OCI-LY1 (cell line): Measurements from ENCODE around the gene PARP3.

ENCODE experiments used
- H2AFZ ChIP-seq: fragments of 200-600 bp; sonication (generic), shearing (Covaris generic); 2 replicates; pipeline ENCODE4 v1.6.0; 2014; ENCODE audit warnings: antibody characterized with exemption, mild to moderate bottlenecking, low read length
- H3F3A ChIP-seq: fragments of 200-600 bp; sonication (generic), shearing (Covaris generic); 2 replicates; pipeline ENCODE4 v1.6.0; 2014; ENCODE audit warnings: mild to moderate bottlenecking, antibody characterized with exemption, low read length, moderate library complexity; ENCODE audit not compliant: insufficient read depth
- H3K27ac ChIP-seq: fragments of 200-600 bp; sonication (generic); 2 replicates; pipeline ENCODE4 v1.5.1; 2014; ENCODE audit warnings: low read length, mixed run types, mild to moderate bottlenecking, low read depth; ENCODE audit not compliant: poor library complexity, severe bottlenecking
- H3K27me3 ChIP-seq: fragments of 200-600 bp; sonication (generic); 2 replicates; pipeline ENCODE4 v1.6.0; 2014; ENCODE audit warnings: antibody characterized with exemption, mild to moderate bottlenecking, low read length, moderate library complexity; ENCODE audit not compliant: insufficient read depth
- H3K36me3 ChIP-seq: fragments of 200-600 bp; sonication (generic); 2 replicates; pipeline ENCODE4 v1.6.1; 2014; ENCODE audit warnings: mild to moderate bottlenecking, antibody characterized with exemption, low read length, moderate library complexity, mixed read lengths; ENCODE audit not compliant: insufficient read depth
- H3K4me1 ChIP-seq: fragments of 200-600 bp; sonication (generic); 2 replicates; pipeline ENCODE4 v1.5.1; 2014; ENCODE audit warnings: mild to moderate bottlenecking, low read length, moderate library complexity; ENCODE audit not compliant: insufficient read depth, severe bottlenecking
- H3K4me2 ChIP-seq: fragments of 200-600 bp; sonication (generic), shearing (Covaris generic); 2 replicates; pipeline ENCODE4 v1.6.1; 2014; ENCODE audit warnings: low read length
- H3K4me3 ChIP-seq: fragments of 200-600 bp; sonication (generic); 2 replicates; pipeline ENCODE4 v1.5.1; 2014; ENCODE audit warnings: low read length, low read depth, mild to moderate bottlenecking, mixed read lengths; ENCODE audit not compliant: poor library complexity, severe bottlenecking
- H3K79me2 ChIP-seq: fragments of 200-600 bp; shearing (Covaris generic); 2 replicates; pipeline ENCODE4 v1.6.1; 2016; ENCODE audit warnings: mixed run types, low read length, mixed read lengths; ENCODE audit not compliant: insufficient read depth
- H3K9ac ChIP-seq: fragments of 200-600 bp; sonication (generic), shearing (Covaris generic); 2 replicates; pipeline ENCODE4 v1.6.1; 2014; ENCODE audit warnings: mild to moderate bottlenecking, low read length, mixed read lengths
- H3K9me2 ChIP-seq: fragments of 200-600 bp; sonication (generic), shearing (Covaris generic); 2 replicates; pipeline ENCODE4 v1.6.1; 2014; ENCODE audit warnings: low read depth, mild to moderate bottlenecking, low read length, mixed read lengths
- H3K9me3 ChIP-seq: fragments of 200-600 bp; shearing (Covaris generic); 2 replicates; pipeline ENCODE4 v1.6.1; 2014; ENCODE audit warnings: low read length, mixed read lengths
- H4K20me1 ChIP-seq: fragments of 200-600 bp; sonication (generic), shearing (Covaris generic); 2 replicates; pipeline ENCODE4 v1.6.0; 2016; ENCODE audit warnings: mild to moderate bottlenecking, low read length; ENCODE audit not compliant: insufficient read depth
- CTCF ChIP-seq: fragments of 200-600 bp; sonication (generic), shearing (Covaris generic); IDR thresholded peaks from 2 replicates; pipeline ENCODE4 v1.5.1; 2017; ENCODE audit warnings: mild to moderate bottlenecking, antibody characterized with exemption, low read length, moderate library complexity, mixed read lengths
- EZH2 ChIP-seq: fragments of 200-600 bp; sonication (generic), shearing (Covaris generic); IDR thresholded peaks from 2 replicates; pipeline ENCODE4 v1.8.0; 2017; ENCODE audit warnings: borderline replicate concordance, mixed run types, mild to moderate bottlenecking, antibody characterized with exemption, low read length, moderate library complexity, mixed read lengths

PARP3 gene

GRCh38 chr3:51980253-51980652, 38.1 kb downstream of the PARP3 start:
- H3K36me3 ChIP-seq: peaks cover 4% of the 10 kb centered on the region; the same call in 1 of the 2 replicates
- H3K79me2 ChIP-seq: no peaks in the 10 kb centered on the region
- no peak overlapping the region for H3K27ac ChIP-seq
- no peaks in the 10 kb centered on the region for H4K20me1 ChIP-seq
- peaks cover 48% of the 10 kb centered on the region for H3K4me1 ChIP-seq
- H2AFZ ChIP-seq: no peak overlapping the region
- no peaks in the 10 kb centered on the region for H3K27me3 ChIP-seq
- H3K4me3 ChIP-seq: no peak overlapping the region
- no peak overlapping the region for H3K9ac ChIP-seq
- H3K4me2 ChIP-seq: no peak overlapping the region
- TF ChIP-seq CTCF: no peak
- no peak for TF ChIP-seq EZH2
- no peaks in the 10 kb centered on the region for H3K9me3 ChIP-seq
- H3K9me2 ChIP-seq: no peaks in the 10 kb centered on the region
- 0 out of 2 replicates have a peak, but pooled peaks cover 8% of the 10 kb centered on the region for H3F3A ChIP-seq

- H3K4me2 ChIP-seq: peak overlapping the region; percentile 87
- no peak overlapping the region for H2AFZ ChIP-seq
- H4K20me1 ChIP-seq: no peaks in the 10 kb centered on the region
- TF ChIP-seq EZH2 (no peak), CTCF (peak; percentile 81; the same call in 1 of the 2 replicates)
- H3K36me3 ChIP-seq: peaks cover 4% of the 10 kb centered on the region; the same call in 1 of the 2 replicates
- peaks cover 26% of the 10 kb centered on the region for H3K4me1 ChIP-seq
- no peaks in the 10 kb centered on the region for H3F3A ChIP-seq
- H3K9me3 ChIP-seq: no peaks in the 10 kb centered on the region
- H3K79me2 ChIP-seq: no peaks in the 10 kb centered on the region
- H3K4me3 ChIP-seq: peak overlapping the region; percentile 68
- H3K27ac ChIP-seq: peak overlapping the region; percentile 42
- no peaks in the 10 kb centered on the region for H3K9me2 ChIP-seq
- peak overlapping the region; percentile 72 for H3K9ac ChIP-seq
- H3K27me3 ChIP-seq: no peaks in the 10 kb centered on the region
Observed at GRCh38 chr3:51982352-51982837, 40.2 kb downstream of the PARP3 start.

- Histone ChIP-seq H3K9ac (peak within 1 kb of the TSS; percentile 72), H3K4me3 (peak within 1 kb of the TSS; percentile 68), H3K79me2 (no peaks in the 10 kb centered on the region), H2AFZ (no peak within 1 kb of the TSS), H3K27ac (peak within 1 kb of the TSS; percentile 43), H3K4me1 (peaks cover 20% of the 10 kb centered on the region), H4K20me1 (no peaks in the 10 kb centered on the region), H3K36me3 (peaks cover 4% of the 10 kb centered on the region; the same call in 1 of the 2 replicates), H3K27me3 (no peaks in the 10 kb centered on the region), H3F3A (no peaks in the 10 kb centered on the region), H3K9me3 (no peaks in the 10 kb centered on the region), H3K4me2 (peak within 1 kb of the TSS; percentile 87), H3K9me2 (no peaks in the 10 kb centered on the region)
- no peak for TF ChIP-seq EZH2
- TF ChIP-seq CTCF: no peak
Observed at GRCh38 chr3:51982838-51983577, 40.8 kb downstream of the PARP3 start, which contains the start of gene ACY1. ACY1 (plus strand) TSS chr3:51983535; CDS start chr3:51984065, 530 bp downstream.
